Inflammatory macrophage treated with lipopolysaccharide for 1 hour (primary cell): ENCODE results near the gene TEF.
"Not testable (repeated sequence)": the region's sequence is repeated elsewhere in the genome, so short reads cannot be mapped to it uniquely, and the experiment has no call there.

Source experiments
- DNase-seq, 2 donors: peaks; one replicate each; pipeline ENCODE4 v3.0.0-alpha.2; 2020 to 2022

Gene TEF

DNA sequence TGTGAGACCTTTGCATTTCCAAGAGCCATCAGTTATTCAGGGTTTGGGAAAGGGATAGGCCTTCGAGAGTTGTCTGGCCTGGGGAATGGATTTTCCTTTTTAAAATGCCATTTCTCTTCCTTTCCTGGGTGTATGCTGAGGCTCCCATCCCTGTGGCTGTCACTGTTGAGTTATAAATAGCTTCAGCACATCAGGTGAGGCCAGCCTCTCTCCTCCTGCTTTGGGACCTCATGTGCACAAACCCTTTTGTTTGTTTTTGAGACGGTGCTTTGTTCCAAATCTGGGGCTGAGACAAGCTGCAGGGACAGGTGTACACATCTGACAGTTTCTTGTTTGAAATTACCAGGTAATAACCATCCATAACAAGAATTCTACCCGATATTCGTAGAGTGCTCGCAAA is 1.3 kb downstream of the TEF start:
- DNase-seq: no peak

DNA sequence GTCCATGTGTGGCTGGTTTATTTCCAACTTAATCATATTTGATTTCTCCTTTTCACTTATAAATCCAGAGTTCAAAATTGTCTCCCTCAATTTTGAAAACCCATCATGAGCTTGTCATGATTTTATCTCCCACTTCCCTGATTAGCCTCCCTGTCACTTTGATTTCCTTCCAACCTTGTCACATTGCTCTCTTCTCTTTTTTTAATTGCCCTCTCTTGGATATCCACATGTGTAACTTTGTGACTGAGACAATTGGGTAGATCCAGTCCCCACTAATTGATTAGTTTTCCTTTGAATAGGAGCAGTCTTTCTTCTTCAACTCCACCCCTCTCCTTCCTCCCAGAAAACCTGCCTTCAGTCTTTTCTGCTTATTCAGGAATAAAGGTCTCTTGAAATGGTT is 2.4 kb downstream of the TEF start:
- no peak for DNase-seq

DNA sequence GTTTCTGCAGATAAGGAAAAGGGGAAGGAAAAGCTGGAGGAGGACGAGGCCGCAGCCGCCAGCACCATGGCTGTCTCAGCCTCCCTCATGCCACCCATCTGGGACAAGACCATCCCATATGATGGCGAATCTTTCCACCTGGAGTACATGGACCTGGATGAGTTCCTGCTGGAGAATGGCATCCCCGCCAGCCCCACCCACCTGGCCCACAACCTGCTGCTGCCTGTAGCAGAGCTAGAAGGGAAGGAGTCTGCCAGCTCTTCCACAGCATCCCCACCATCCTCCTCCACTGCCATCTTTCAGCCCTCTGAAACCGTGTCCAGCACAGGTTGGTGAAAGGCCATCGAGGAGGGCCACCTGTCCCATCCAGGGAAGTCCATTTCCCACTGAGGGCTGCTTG is 5.6 kb downstream of the TEF start:
- DNase-seq: no peak

DNA sequence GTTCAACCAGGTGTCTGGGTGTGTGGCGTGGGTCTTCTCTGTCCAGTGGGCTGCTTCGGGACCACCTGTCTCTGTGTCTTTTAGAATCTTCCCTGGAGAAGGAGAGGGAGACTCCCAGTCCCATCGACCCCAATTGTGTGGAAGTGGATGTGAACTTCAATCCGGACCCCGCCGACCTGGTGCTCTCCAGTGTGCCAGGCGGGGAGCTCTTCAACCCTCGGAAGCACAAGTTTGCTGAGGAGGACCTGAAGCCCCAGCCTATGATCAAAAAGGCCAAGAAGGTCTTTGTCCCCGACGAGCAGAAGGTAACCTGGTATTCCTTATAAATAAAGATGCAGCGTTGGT is 12.2 kb downstream of the TEF start:
- DNase-seq: no peak

DNA sequence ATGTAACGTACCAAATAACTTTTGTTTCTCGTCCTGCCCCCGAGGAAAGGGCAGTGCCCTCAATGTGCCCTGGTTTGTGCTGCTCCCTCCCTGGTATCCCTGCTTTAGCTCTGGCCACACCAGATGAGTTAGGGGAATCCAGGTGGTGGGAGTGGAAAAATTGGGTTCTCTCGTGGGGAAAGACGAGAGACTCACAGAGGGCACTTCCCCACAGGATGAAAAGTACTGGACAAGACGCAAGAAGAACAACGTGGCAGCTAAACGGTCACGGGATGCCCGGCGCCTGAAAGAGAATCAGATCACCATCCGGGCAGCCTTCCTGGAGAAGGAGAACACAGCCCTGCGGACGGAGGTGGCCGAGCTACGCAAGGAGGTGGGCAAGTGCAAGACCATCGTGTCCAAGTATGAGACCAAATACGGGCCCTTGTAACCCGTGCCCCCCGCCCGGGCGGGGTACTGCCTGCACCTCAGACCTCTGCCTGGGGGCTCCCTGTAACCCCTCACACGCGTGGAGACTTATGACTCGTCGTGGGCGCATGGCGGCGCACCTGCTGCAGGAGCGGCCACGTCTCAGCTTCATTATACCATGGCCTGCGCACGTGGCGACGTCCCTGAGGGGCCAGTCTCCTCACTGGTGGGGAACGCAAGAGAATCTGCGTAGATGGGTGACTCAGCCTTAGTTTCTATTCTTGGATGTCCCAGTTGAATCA is 13.9 kb downstream of the TEF start:
- no peak for DNase-seq

DNA sequence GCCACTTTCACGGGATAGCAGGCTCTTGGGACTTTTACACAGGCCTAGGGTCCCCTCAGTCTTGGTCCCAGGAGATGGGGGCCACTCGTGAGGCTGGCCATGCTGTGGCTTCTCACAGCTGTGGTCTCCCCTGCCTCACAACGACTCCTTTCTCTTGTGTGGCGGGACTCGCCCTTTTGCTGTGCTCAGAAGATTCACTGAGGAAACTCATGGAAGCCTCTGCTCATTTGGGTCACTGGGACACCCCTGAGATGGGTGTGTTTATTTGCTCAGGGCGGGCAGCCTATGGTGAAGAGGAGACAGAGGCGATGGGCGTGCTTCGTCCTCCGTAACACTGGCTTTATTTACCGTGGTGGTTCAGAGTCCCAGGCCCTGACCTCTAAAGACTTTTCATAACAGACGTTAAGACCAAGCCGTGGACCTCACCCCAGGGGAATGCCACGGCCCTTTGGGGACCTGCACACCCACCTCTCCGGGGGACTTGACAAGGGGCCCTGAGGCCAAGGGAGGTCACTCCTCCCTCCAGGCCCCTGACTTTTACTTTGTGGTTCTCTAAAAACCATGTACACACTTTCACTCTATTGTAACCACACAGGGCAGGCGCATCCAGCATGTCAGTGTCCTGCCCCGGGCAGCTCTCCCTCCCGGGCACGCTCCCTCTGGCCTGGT is 15.5 kb downstream of the TEF start:
- DNase-seq: no peak

DNA sequence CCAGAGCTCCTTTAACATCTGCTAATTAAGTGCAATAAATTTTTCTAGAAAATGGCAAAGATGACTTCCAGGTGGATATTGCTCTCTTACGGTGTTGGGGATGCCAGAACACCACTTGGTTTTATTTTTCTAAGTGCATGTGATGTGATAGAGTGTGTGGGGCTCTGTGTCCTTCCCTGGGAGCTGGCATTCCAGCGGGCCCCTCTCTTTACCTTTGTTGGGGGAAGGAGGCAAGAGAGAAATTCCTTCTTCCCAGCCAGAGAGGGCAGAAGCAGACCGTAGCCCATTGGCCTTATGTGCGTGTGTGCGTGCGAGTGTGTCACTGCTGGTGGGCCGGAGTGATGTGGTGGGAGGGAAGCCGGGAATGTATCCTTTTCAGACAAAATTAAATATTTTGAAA is 17.2 kb downstream of the TEF start:
- no peak for DNase-seq

DNA sequence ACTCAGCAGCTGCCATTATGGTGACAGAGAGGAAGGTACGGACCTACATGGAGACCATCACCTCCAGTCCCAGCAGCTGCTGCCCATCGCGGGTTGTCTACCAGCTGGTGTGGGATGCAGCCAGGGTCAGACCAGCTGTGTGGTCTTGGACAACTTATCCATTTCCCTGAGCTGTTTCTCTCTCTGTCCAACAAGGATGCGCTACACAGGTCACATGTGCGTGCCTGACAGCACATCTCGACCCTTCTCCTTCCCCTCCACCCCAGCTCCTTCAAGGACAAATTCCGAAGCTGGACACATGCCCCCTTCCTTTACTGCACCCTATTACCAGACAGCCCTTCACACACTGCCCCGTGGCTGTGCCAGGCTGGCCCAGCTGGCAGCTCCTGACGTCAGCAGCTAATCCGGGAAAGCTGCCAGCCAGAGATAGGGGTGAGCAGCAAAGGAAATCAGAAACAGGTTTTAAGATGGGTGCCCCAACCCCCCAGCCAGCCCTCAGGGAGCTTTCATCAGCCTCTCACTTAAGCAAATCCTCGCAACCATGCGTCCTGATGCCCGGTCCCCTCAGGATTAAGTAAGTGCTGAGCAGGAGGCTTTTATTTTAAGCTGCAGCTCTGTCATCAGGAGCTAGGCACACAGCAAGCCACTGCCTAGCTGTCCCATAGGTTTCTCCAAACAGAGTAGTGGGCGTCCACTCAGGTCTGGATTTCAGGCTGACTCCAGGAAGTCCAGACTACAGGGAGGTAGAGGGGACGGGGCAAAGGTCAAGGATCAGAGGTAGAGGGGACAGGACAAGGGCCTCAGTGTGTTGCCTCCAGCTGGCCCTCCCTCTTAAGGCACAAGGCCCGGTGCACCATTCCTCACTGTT is 20.3 kb downstream of the TEF start:
- no peak for DNase-seq

DNA sequence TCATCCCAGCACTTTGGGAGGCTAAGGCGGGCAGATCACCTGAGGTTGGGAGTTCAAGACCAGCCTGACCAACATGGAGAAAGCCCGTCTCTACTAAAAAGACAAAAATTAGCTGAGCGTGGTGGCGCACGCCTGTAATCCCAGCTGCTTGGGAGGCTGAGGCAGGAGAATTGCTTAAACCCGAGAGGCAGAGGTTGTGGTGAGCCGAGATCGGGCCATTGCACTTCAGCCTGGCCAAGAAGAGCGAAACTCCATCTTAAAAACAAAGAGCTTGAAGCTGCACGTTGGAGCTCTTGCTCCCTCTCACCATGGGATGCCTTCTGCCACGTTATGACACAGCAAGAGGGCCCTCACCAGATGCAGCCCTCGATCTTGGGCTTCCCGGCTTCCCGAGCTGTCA is 21.1 kb downstream of the TEF start:
- not testable (repeated sequence) for DNase-seq

DNA sequence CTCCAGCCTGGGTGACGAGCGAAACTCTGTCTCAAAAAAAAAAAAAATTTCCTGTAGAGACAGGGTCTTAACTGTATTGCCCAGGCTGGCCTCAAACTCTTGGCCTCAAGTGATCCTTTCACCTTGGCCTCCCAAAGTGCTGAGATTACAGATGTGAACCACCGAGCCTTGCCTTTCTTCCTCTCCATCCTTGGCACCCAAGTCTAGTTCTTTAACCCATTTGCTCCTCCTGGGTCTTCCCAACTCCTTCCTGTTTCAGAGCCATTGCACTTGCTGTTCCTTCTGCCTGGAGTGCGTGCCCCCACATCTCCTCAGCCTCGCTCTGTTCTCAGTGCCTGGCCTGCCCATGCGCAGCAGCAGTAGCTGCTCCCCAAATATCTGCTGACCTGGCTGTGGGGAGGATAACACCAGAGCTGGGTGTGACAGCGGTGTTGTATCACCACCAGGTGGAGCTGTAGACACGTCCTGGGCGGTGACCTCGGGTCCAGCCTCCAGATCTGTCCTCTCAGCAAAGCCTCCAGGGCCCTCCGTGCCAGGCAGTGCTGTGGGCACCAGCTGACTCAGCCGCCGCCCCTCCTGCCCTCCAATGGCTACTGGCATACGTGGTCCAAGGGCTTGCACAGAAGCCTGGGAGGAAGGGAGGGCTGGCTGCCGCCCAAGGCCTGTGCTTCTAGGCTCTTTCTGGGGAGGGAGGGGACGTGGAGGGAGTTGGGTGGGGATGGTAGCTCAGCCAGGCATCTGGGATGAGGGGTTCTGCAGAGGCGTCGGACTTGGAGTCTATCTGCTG is 22.0 kb downstream of the TEF start:
- peak; percentile 76 to 91 for DNase-seq

DNA sequence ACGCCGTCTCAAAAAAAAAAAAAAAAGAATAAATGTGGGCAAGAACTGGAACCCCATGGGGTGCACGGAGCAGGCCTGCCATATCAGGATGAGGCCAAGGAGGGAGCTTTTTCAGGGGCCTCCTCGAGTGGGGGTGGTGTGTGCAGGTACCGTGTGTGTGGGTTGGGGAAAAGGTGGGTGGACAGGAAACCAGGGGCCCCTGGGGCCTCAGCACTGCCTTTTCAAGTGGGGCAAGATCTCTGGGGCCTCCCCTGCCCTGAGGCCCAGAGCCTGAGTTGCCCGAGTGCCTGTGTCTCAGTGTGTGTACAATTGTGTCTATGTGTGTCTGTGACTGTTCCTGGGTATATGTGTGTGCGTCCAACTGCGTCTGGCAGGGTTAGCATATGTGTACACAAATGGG is 23.8 kb downstream of the TEF start:
- DNase-seq: no peak

DNA sequence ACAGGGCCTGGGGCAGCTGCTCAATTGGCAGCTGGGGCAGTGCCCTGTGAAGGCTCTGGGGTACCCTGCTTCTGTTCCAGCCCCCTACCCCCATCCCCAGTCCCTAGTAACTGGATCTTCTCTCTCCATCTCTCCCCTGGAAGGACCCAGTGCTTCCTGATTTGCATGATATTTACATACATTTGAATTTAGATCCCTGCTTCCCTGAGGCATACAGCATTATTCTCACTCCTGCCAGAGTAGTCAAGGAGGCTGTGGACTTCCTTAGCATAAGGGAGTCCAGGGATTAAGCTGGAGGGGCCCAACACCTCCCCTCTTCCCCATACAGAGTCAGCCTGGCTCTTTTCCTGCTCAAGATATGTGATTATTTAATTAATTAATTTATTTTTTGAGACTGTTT is 24.7 kb downstream of the TEF start:
- no peak for DNase-seq

DNA sequence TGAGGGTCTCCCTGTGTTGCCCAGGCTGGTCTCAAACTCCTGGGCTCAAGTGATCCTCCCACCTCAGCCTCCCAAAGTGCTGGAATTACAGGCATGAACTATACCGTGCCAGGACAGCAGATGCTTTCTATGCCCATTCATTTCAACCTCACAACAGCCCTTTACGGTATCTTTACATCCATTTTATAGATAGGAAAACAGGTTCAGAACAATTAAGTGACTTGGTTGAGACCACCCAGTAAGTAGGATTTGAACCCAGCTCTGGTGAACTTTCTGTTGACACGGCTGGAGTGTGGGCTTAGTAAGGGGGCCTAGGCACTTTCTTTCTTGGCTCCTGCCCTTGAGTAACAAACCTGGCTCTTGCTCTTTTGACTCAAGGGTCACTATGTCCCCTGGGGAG is 25.7 kb downstream of the TEF start:
- no peak for DNase-seq

DNA sequence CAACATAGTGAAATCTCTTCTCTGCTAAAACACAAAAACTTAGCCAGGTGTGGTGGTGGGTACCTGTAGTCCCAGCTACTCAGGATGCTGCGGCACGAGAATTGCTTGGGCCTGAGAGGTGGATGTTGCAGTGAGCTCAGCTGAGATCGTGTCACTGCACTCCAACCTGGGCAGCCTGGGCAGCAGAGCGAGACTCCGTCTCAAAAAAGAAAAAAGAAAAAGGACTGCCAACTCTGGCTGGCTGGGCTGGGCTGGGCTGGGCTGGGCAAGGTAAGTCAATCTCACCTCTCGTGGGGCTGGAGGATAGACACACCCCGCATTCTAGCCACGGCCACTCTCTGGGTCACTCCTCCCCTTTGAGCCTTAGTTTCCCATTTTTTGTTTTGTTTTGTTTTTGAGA is 26.9 kb downstream of the TEF start:
- DNase-seq: no peak

DNA sequence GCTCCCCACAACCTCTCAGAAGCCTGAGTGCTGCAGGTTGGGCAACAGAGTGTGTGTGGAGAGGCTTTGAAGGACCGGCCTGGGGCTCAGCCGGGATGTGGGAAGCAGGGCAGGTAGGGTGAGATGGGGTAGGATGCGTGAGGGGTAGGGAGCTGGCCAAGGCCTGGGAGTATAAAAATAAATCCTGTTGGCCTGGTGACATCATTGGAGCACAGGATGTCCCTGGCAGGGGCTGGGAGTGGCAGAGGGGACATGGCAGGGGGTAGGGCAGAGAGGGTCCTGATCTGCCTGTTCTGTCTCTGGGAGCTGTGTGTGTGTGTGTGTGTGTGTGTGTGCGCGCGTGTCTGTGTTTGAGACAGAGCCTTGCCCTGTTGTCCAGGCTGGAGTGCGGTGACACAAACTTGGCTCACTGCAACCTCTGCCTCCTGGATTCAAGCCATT is 28.6 kb downstream of the TEF start:
- DNase-seq: no peak

DNA sequence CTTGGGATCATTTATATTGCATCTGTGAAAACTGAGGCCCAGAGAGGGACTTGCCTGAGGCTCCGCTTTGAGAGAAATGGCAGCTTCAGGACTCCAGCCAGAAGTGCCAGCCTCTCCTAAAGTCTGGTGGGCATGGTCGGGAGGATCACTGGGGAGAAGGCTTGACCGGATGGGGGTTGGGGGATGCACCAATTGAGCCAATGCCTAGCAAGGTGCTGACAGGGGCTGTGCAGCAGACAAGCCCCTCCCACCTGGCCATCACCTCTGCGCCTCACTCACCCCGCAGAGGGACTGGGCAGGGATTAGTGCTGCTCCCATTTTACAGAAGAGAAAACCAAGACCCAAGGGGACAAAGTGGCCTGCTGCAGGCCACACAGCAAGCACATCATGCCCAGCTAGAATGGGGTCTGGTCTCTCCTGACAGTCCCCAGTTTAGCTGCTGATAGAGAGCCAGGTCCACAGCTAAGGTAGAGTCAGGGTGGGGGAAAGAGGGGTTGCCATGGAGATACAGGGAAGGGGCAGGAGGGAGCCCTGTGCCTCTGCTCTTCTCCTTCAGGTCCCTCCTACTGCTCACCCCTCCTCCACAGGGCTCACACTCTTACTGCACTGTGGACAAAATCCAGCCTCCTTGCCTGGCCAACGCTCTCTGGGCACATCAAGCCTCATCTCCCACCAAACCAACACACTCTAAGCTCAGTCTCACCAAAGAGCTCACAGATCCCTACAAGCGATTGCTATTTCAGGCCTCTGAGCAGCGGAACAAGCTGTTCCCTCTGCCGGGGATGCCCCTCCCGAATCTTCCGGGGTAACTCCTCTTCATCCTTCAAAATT is 29.5 kb downstream of the TEF start:
- DNase-seq: no peak

DNA sequence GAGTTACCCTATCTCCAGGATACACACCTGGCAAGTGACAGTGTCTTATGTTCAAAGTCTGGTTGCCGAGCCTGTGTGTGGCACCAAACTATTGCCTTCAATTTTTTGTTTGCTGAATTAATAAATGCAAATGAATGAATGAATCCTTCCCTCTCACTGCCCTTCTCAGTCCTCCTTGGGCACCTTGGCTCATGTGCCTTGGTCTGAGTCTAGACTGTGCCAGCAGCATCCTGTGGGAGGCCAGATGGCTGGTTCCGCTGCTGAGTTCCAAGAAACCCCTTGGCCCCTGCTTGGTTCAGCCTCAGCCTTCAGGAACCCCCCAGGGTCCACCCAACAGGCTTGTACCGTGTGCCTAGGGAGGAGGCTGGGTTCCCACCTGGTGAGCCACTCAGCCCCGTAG is 33.8 kb downstream of the TEF start:
- no peak for DNase-seq

DNA sequence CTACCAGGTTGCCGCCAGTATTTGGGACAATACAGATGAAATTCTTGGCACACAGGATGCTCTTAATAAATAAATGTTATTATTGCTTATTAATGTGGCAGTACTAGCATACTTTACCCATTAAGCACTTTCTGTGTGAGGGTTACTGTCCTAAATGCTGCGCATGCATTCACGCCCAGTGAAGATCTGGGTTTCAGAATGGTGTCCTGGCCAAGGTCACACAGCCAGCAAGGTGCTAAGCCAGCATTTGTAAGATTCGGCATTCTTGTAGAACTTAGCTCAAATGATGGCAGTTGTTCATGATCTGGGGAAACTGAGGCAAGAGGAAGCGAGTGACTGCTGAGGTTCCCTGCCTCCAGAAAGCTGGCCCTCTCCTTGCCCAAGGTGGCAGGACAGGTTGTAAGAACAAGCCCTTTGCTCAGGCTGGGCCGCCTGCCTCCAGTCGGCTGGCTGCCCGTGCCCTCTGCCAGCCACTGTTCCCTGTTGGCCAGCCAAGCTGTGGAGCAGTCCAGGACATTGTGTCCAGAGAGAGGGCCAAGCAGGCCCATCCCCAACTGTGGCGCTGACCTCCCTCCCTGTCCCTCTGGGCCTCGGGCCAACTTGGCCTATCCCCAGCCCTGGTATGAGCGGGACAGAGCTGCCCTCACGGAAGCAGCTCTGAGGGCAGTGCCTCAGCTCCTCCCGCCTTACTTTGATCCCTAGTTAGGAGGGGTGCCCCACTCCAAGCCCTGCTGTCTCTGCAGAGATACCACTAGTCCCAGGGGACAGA is 36.1 kb downstream of the TEF start:
- DNase-seq: no peak

DNA sequence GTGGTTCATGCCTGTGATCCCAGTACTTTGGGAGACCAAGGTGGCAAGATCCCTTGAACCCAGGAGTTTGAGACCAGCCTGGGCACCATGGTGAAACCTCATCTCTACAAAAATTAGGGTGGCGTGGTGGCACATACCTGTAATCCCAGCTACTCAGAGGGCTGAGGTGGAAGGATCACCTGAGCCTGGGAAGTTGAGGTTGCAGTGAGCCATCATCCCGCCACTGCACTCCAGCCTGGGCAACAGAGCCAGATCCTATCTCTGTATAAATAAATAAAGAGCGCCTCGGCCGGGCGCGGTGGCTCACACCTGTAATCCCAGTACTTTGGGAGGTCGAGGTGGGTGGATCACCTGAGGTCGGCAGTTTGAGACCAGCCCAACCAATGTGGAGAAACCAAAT is 37.0 kb downstream of the TEF start:
- no peak for DNase-seq

DNA sequence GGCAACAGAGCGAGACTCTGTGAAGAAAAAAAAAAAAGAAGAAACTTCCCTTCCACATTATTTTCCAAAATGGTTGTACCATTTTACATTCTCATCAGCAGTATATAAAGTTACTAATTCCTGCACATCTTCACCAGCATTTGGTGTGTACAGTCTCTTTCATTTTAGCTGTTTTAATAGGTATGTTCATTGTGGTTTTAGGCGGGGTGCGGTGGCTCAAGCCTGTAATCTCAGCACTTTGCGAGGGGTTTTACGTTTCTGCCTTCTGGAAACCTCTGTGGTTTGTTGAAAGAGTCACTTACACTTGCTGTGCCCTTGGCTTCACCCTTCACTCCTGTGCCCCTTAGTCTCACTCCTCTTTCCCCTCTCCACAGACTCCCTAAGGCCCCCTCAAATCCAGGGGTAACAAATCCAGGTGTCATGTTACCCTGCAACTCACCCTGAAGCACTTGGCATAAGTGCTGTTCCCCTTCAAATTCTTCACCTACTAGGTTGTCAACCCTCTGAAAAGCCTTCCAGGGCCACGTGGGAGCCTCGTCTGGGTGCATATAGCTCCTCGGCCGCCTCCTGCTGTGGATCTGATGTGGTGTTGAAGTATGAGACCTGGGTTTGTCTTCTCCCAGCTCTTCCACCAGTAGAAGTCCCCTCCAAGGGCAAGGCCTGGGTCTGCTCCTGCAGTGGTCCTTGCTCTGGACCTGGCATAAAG is 44.1 kb downstream of the TEF start:
- DNase-seq: no peak
